HEK293 (cell line): Measurements from ENCODE around the gene ZNF184.

Experiments used
- SP2 ChIP-seq: fragments of 450-650 bp; formaldehyde crosslinking; IDR thresholded peaks from 2 replicates; pipeline ENCODE4 v1.5.1; 2016; ENCODE audit warnings: missing biosample characterization, missing genetic modification characterization
- TCF7L2 ChIP-seq: IDR thresholded peaks from 2 replicates; pipeline ENCODE4 v1.6.1; 2011; ENCODE audit warnings: low read depth, mild to moderate bottlenecking, inconsistent platforms, low read length, moderate library complexity, borderline replicate concordance
- ZNF133 ChIP-seq: fragments of 450-650 bp; formaldehyde crosslinking; IDR thresholded peaks from 2 replicates; pipeline ENCODE4 v1.5.1; 2016; ENCODE audit warnings: missing biosample characterization, missing genetic modification characterization
- ZNF24 ChIP-seq: fragments of 450-650 bp; formaldehyde crosslinking; IDR thresholded peaks from 2 replicates; pipeline ENCODE4 v1.5.1; 2016; ENCODE audit warnings: missing biosample characterization, missing genetic modification characterization
- ZNF266 ChIP-seq: fragments of 450-650 bp; formaldehyde crosslinking; IDR thresholded peaks from 2 replicates; pipeline ENCODE4 v1.5.1; 2016; ENCODE audit warnings: missing biosample characterization, missing genetic modification characterization, low read depth
- ZNF521 ChIP-seq: fragments of 450-650 bp; formaldehyde crosslinking; IDR thresholded peaks from 2 replicates; pipeline ENCODE4 v1.5.1; 2017; ENCODE audit warnings: missing biosample characterization, mild to moderate bottlenecking, missing genetic modification characterization
- ZNF561 ChIP-seq: fragments of 450-650 bp; IDR thresholded peaks from 2 replicates; pipeline ENCODE4 v1.5.1; 2018; ENCODE audit warnings: missing biosample characterization, missing genetic modification characterization, borderline replicate concordance
- TF ChIP-seq, protein P1 (sequence below): IDR thresholded peaks from 2 replicates; pipeline ENCODE4 v1.6.1; 2011; ENCODE audit warnings: mild to moderate bottlenecking, low read depth, low read length, borderline replicate concordance
- TF ChIP-seq, protein P2 (sequence below): fragments of 450-650 bp; formaldehyde crosslinking; IDR thresholded peaks from 2 replicates; pipeline ENCODE4 v1.5.1; 2017; ENCODE audit warnings: missing biosample characterization, mild to moderate bottlenecking, missing genetic modification characterization, moderate library complexity
- TF ChIP-seq, protein P3 (sequence below): fragments of 450-650 bp; formaldehyde crosslinking; IDR thresholded peaks from 2 replicates; pipeline ENCODE4 v1.5.1; 2016; ENCODE audit warnings: missing biosample characterization, missing genetic modification characterization
- TF ChIP-seq, protein P4 (sequence below): fragments of 450-650 bp; formaldehyde crosslinking; IDR thresholded peaks from 2 replicates; pipeline ENCODE4 v1.5.1; 2016; ENCODE audit warnings: missing biosample characterization, missing genetic modification characterization
- TF ChIP-seq, protein P5 (sequence below): fragments of 450-650 bp; formaldehyde crosslinking; IDR thresholded peaks from 2 replicates; pipeline ENCODE4 v1.5.1; 2016; ENCODE audit warnings: missing biosample characterization, missing genetic modification characterization, borderline replicate concordance

DNA sequence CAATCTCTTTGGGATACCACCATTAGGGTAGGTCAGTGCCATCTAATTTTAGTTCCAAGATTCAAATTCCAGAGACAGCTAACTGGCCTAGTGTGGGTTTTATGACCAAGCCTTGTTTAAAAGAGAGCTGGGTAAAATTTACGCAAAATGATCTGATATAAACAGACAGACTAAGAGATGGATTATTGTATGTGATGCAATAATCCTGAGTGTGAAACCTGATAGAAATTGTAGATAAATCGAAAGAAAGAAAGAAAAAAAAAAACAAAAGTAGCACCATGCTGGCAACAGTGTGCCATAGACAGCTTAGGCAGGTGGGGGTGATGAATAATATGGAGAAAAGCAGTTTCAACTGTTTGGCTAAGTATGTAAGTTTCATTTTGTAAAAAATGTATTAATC lies 2.9 kb downstream of the ZNF184 start:
- TF ChIP-seq, protein P1, sequence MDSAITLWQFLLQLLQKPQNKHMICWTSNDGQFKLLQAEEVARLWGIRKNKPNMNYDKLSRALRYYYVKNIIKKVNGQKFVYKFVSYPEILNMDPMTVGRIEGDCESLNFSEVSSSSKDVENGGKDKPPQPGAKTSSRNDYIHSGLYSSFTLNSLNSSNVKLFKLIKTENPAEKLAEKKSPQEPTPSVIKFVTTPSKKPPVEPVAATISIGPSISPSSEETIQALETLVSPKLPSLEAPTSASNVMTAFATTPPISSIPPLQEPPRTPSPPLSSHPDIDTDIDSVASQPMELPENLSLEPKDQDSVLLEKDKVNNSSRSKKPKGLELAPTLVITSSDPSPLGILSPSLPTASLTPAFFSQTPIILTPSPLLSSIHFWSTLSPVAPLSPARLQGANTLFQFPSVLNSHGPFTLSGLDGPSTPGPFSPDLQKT = no peak
- TF ChIP-seq, protein P2, sequence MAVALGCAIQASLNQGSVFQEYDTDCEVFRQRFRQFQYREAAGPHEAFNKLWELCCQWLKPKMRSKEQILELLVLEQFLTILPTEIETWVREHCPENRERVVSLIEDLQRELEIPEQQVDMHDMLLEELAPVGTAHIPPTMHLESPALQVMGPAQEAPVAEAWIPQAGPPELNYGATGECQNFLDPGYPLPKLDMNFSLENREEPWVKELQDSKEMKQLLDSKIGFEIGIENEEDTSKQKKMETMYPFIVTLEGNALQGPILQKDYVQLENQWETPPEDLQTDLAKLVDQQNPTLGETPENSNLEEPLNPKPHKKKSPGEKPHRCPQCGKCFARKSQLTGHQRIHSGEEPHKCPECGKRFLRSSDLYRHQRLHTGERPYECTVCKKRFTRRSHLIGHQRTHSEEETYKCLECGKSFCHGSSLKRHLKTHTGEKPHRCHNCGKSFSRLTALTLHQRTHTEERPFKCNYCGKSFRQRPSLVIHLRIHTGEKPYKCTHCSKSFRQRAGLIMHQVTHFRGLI = no peak
- TF ChIP-seq ZNF561 (tag by site-specific recombination) = no peak
- no peak for TF ChIP-seq TCF7L2
- no peak for TF ChIP-seq SP2 (tag by site-specific recombination)
- TF ChIP-seq, protein P3, sequence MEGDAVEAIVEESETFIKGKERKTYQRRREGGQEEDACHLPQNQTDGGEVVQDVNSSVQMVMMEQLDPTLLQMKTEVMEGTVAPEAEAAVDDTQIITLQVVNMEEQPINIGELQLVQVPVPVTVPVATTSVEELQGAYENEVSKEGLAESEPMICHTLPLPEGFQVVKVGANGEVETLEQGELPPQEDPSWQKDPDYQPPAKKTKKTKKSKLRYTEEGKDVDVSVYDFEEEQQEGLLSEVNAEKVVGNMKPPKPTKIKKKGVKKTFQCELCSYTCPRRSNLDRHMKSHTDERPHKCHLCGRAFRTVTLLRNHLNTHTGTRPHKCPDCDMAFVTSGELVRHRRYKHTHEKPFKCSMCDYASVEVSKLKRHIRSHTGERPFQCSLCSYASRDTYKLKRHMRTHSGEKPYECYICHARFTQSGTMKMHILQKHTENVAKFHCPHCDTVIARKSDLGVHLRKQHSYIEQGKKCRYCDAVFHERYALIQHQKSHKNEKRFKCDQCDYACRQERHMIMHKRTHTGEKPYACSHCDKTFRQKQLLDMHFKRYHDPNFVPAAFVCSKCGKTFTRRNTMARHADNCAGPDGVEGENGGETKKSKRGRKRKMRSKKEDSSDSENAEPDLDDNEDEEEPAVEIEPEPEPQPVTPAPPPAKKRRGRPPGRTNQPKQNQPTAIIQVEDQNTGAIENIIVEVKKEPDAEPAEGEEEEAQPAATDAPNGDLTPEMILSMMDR (tag by site-specific recombination) = no peak
- no peak for TF ChIP-seq ZNF266 (tag by site-specific recombination)
- TF ChIP-seq, protein P4, sequence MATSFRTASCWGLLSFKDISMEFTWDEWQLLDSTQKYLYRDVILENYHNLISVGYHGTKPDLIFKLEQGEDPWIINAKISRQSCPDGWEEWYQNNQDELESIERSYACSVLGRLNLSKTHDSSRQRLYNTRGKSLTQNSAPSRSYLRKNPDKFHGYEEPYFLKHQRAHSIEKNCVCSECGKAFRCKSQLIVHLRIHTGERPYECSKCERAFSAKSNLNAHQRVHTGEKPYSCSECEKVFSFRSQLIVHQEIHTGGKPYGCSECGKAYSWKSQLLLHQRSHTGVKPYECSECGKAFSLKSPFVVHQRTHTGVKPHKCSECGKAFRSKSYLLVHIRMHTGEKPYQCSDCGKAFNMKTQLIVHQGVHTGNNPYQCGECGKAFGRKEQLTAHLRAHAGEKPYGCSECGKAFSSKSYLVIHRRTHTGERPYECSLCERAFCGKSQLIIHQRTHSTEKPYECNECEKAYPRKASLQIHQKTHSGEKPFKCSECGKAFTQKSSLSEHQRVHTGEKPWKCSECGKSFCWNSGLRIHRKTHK (tag by site-specific recombination) = no peak
- TF ChIP-seq ZNF133 (tag by site-specific recombination) = no peak
- no peak for TF ChIP-seq ZNF24 (tag by site-specific recombination)
- TF ChIP-seq, protein P5, sequence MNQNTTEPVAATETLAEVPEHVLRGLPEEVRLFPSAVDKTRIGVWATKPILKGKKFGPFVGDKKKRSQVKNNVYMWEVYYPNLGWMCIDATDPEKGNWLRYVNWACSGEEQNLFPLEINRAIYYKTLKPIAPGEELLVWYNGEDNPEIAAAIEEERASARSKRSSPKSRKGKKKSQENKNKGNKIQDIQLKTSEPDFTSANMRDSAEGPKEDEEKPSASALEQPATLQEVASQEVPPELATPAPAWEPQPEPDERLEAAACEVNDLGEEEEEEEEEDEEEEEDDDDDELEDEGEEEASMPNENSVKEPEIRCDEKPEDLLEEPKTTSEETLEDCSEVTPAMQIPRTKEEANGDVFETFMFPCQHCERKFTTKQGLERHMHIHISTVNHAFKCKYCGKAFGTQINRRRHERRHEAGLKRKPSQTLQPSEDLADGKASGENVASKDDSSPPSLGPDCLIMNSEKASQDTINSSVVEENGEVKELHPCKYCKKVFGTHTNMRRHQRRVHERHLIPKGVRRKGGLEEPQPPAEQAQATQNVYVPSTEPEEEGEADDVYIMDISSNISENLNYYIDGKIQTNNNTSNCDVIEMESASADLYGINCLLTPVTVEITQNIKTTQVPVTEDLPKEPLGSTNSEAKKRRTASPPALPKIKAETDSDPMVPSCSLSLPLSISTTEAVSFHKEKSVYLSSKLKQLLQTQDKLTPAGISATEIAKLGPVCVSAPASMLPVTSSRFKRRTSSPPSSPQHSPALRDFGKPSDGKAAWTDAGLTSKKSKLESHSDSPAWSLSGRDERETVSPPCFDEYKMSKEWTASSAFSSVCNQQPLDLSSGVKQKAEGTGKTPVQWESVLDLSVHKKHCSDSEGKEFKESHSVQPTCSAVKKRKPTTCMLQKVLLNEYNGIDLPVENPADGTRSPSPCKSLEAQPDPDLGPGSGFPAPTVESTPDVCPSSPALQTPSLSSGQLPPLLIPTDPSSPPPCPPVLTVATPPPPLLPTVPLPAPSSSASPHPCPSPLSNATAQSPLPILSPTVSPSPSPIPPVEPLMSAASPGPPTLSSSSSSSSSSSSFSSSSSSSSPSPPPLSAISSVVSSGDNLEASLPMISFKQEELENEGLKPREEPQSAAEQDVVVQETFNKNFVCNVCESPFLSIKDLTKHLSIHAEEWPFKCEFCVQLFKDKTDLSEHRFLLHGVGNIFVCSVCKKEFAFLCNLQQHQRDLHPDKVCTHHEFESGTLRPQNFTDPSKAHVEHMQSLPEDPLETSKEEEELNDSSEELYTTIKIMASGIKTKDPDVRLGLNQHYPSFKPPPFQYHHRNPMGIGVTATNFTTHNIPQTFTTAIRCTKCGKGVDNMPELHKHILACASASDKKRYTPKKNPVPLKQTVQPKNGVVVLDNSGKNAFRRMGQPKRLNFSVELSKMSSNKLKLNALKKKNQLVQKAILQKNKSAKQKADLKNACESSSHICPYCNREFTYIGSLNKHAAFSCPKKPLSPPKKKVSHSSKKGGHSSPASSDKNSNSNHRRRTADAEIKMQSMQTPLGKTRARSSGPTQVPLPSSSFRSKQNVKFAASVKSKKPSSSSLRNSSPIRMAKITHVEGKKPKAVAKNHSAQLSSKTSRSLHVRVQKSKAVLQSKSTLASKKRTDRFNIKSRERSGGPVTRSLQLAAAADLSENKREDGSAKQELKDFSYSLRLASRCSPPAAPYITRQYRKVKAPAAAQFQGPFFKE (tag by site-specific recombination) = no peak
- TF ChIP-seq ZNF521 (tag by site-specific recombination) = no peak
